ENCODE data around the gene RAB5B.
A peak's percentile ranks its signal among the peaks of the same experiment; 100 is the strongest.

- TF ChIP-seq CTCF (IDR thresholded peaks at IDR 0.05), result peak in 2 of 3 donors; percentile 45 to 59
- TF ChIP-seq POLR2A (IDR thresholded peaks at IDR 0.05), result no peak
- TF ChIP-seq EP300 (IDR thresholded peaks at IDR 0.05), result no peak
These were observed 43.0 kb upstream of the RAB5B start, which contains the start of gene DGKA for GRCh38 chr12:55930771-55931316.

All from ovary (tissue), 3 donors.